Thymus (tissue), 11 donors: Measurements from ENCODE around the gene CALHM3. TPM values are rescaled to one million over a fixed set of nuclear protein-coding genes. Genes with fewer than 3 reads are reported as not detected.

ENCODE experiments used
- DNase-seq, 9 donors: peaks; one replicate each; pipeline ENCODE4 v3.0.0-alpha.2; 2013; ENCODE audit warnings: low spot score in 9 of 9, low read depth in 6 of 9, missing footprints in 1 of 9
- H3K27ac ChIP-seq, 2 donors: one replicate each; pipeline ENCODE4 v1.5.1; 2013; ENCODE audit warnings: control low read depth in 1 of 2, low read depth in 1 of 2, low read length in 1 of 2, mild to moderate bottlenecking in 1 of 2, moderate library complexity in 1 of 2
- H3K27me3 ChIP-seq, 2 donors: one replicate each; pipeline ENCODE4 v1.5.1; 2013; ENCODE audit warnings: low read length in 1 of 2; ENCODE audit not compliant: control insufficient read depth in 2 of 2, insufficient read depth in 1 of 2
- H3K36me3 ChIP-seq, 2 donors: one replicate each; pipeline ENCODE4 v1.5.1; 2013; ENCODE audit warnings: low read length in 1 of 2, mild to moderate bottlenecking in 1 of 2, moderate library complexity in 1 of 2; ENCODE audit not compliant: control insufficient read depth in 2 of 2, insufficient read depth in 2 of 2
- H3K4me1 ChIP-seq, 2 donors: one replicate each; pipeline ENCODE4 v1.5.1; 2013; ENCODE audit warnings: low read length in 2 of 2; ENCODE audit not compliant: control insufficient read depth in 2 of 2, insufficient read depth in 2 of 2
- H3K4me3 ChIP-seq, 2 donors: one replicate each; pipeline ENCODE4 v1.5.1; 2013; ENCODE audit warnings: low read length in 2 of 2, control low read depth in 1 of 2, mild to moderate bottlenecking in 1 of 2
- H3K9me3 ChIP-seq, 2 donors: one replicate each; pipeline ENCODE4 v1.5.1; 2013; ENCODE audit warnings: low read length in 1 of 2, mild to moderate bottlenecking in 1 of 2; ENCODE audit not compliant: control insufficient read depth in 2 of 2, insufficient read depth in 1 of 2
- WGBS: extraction: QIAGEN DNeasy Blood & Tissue Kit; methylation state at CpG from one replicate; pipeline ENCODE4 v1.1.7; 2013; 5-methylcytosine and 5-hydroxymethylcytosine counted together
- polyA plus RNA-seq: library from polyadenylated mRNA; stranded (reverse); fragments of 200-250 nt; gene quantifications from one replicate; pipeline ENCODE4 v1.2.3, GENCODE V29; 2013
- total RNA-seq: library from RNA; stranded (reverse); fragments of 120-200 nt; gene quantifications from one replicate; pipeline ENCODE4 v1.2.4, GENCODE V29; 2013
- donor health status: healthy.

Gene CALHM3
- total and polyA plus RNA-seq, 2 donors, result 0.09 to 0.32 TPM

DNA sequence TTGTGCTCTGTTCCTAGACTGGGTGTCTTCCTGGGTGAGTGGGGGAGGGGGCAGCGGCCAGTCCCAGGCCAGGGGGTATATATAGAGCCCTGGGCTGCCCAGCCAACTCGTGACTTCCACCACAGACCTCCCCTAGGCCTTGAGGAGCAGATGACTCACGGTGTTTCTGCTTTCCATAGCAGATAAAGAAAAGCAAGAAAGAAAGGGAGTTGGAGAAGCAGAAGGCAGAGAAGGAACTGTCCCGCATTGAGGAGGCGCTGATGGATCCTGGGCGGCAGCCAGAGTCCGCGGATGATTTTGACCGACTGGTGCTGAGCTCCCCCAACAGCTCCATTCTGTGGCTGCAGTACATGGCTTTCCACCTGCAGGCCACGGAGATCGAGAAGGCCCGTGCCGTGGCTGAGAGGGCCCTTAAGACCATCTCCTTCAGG, 37.0 kb downstream of the CALHM3 start:
- H3K4me3 ChIP-seq, result no peak overlapping the region
- no peak overlapping the region for H3K27ac ChIP-seq
- H3K4me1 ChIP-seq, result no peaks in the 10 kb centered on the region
- DNase-seq, result no peak
- H3K36me3 ChIP-seq, result peaks cover 87 to 89% of the 10 kb centered on the region in 2 donors
- 98% methylated on average over 13 of the region's 13 CpGs for WGBS
- no peaks in the 10 kb centered on the region for H3K27me3 ChIP-seq
- no peaks in the 10 kb centered on the region for H3K9me3 ChIP-seq

DNA sequence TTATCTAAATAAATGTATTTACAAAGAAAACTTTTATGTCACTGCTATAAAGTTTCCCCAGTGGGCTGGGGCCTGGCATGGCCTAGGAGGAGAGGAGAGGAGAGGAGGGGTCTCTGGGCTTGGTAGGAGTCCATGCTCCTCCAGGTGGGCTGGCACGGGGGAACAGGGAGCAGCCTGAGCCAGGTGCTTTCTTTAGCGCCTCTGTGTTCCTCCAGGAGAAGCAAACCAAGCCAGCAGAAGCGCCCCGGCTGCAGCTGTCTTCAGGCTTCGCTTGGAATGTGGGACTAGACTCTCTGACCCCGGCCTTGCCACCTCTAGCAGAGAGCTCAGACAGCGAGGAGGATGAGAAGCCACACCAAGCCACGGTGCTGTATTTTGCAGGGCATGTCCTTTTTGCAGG, 37.4 kb downstream of the CALHM3 start:
- Histone ChIP-seq H3K4me1 (no peaks in the 10 kb centered on the region), H3K36me3 (peaks cover 87 to 91% of the 10 kb centered on the region in 2 donors), H3K27ac (no peak overlapping the region), H3K9me3 (no peaks in the 10 kb centered on the region), H3K4me3 (no peak overlapping the region), H3K27me3 (no peaks in the 10 kb centered on the region)
- DNase-seq, result no peak
- 82% methylated on average over 8 of the region's 8 CpGs for WGBS

DNA sequence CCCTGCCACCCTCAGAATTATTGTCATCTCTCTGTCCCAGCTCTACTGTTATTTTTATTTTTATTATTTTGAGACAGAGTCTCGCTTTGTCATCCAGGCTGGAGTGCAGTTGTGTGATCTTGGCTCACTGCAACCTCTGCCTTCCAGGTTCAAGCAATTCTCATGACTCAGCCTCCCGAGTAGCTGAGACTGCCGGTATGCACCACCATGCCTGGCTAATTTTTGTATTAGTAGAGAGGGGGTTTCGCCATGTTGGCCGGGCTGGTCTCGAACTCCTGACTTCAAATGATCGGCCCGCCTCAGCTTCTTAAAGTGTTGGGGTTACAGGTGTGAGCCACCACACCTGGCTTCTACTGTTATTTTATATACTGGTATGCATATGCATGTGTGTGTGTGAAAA, 37.8 kb downstream of the CALHM3 start:
- DNase-seq, result no peak
- Histone ChIP-seq H3K36me3 (peaks cover 86 to 91% of the 10 kb centered on the region in 2 donors), H3K27ac (no peak overlapping the region), H3K4me1 (no peaks in the 10 kb centered on the region), H3K9me3 (no peaks in the 10 kb centered on the region), H3K4me3 (no peak overlapping the region), H3K27me3 (no peaks in the 10 kb centered on the region)
- WGBS, result 97% methylated on average over 8 of the region's 8 CpGs

DNA sequence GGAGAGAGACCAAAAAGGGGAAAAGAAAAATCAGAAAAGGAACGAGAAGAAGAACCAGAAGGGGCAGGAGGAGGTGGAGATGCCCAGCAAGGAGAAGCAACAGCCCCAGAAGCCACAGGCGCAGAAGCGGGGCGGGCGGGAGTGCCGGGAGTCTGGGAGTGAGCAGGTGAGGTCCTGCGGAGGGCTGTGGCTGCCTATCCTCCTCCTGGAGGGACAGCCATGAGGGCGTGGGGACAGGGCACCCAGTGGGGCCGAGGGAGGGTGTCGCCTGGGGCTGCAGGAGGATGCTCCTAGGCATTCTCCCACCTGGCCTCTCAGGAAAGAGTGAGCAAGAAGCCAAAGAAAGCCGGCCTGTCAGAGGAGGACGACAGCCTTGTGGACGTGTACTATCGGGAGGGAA, 38.6 kb downstream of the CALHM3 start:
- 95% methylated on average over 14 of the region's 14 CpGs for WGBS
- H3K4me3 ChIP-seq, result no peak overlapping the region
- no peaks in the 10 kb centered on the region for H3K9me3 ChIP-seq
- no peaks in the 10 kb centered on the region for H3K27me3 ChIP-seq
- no peaks in the 10 kb centered on the region for H3K4me1 ChIP-seq
- peaks cover 82 to 88% of the 10 kb centered on the region in 2 donors for H3K36me3 ChIP-seq
- no peak for DNase-seq
- no peak overlapping the region for H3K27ac ChIP-seq

DNA sequence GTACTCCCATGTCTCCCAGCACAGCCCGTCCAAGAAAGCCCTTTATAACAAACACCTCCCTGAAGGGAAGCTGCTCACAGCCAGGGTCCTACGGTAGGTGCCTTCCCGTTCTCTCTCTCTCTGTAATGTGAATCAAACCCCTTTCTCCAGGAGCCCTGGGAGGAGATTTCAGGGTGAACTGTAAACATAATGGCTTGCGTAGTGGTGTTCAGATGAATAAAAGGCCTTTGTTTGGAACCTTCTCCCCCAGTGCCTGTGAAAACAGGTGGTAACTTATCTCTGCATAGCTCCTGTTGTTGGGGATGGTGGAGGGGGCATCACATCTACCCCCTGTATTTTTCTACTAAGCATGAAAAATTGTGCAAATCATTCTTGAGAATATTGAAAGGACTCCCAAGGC, 39.3 kb downstream of the CALHM3 start:
- no peak for DNase-seq
- WGBS, result 99% methylated on average over 4 of the region's 4 CpGs
- Histone ChIP-seq H3K27ac (no peak overlapping the region), H3K9me3 (no peaks in the 10 kb centered on the region), H3K36me3 (peaks cover 78 to 85% of the 10 kb centered on the region in 2 donors), H3K4me3 (no peak overlapping the region), H3K4me1 (no peaks in the 10 kb centered on the region), H3K27me3 (no peaks in the 10 kb centered on the region)

DNA sequence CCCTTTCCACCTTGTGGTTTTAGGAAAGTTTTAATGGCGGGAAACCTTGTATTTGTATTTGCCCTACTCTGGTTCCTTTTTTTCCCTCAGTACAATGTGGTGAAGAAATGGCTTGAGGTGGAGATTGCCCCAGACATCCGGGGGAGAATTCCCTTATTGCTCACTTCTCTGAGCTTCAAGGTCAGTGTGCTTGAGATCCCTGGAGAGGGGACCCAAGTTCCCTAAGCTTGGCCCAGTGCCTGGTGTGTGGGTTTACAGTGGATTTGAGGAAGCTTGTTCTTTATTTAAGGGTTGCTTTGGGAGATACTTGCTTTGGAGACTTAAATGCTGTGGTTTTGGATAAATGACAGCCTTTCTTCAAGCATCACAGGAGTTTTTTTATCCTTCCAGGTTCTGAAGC, 45.2 kb downstream of the CALHM3 start:
- Histone ChIP-seq H3K36me3 (peaks cover 61 to 84% of the 10 kb centered on the region in 2 donors), H3K27ac (no peak overlapping the region), H3K27me3 (no peaks in the 10 kb centered on the region), H3K4me1 (peaks cover 0 to 3% of the 10 kb centered on the region in 2 donors), H3K9me3 (no peaks in the 10 kb centered on the region), H3K4me3 (no peak overlapping the region)
- no peak for DNase-seq
- WGBS, result 95% methylated on average over 2 of the region's 2 CpGs

DNA sequence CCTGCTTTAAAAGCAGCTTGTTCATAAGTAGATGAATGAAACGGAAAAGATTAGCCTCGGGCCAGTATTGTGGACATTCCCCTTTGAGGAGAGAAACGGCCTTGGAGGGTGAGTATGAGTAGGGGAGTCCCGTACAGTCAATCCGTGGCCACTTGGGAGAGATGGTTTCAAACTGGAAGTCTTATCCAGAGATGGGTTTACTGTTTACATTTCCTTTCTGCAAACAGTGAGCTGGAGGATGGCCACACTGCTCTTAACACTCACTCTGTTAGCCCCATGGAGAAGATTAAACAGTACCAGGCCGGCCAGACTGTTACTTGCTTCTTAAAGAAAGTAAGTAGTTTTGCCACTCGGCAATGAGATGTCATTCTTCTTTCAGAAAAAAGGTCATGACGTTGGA, 47.1 kb downstream of the CALHM3 start:
- Histone ChIP-seq H3K27me3 (no peaks in the 10 kb centered on the region), H3K9me3 (no peaks in the 10 kb centered on the region), H3K27ac (no peak overlapping the region), H3K36me3 (peaks cover 48 to 81% of the 10 kb centered on the region in 2 donors), H3K4me3 (no peak overlapping the region), H3K4me1 (peaks cover 0 to 3% of the 10 kb centered on the region in 2 donors)
- 85% methylated on average over 8 of the region's 8 CpGs for WGBS
- DNase-seq, result no peak

DNA sequence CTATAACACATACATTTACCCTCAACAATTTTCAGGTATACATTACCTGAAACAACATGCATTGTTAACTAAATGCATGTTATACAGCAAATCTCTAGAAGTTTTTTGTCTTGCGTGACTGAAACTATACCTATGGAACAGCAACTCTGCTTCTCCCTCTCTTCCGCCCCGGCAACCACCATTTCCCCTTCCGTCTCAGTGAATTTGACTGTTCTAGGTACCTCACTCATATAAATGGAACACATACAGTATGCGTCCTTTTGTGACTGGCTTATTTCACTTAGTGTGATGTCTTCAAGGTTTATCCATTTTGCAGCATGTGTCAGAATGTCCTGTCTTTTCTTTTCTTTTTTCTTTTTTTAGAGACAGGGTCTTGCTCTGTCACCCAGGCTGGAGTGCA, 49.4 kb downstream of the CALHM3 start:
- Histone ChIP-seq H3K27me3 (no peaks in the 10 kb centered on the region), H3K4me3 (no peak overlapping the region), H3K27ac (no peak overlapping the region), H3K4me1 (peaks cover 0 to 3% of the 10 kb centered on the region in 2 donors), H3K9me3 (no peaks in the 10 kb centered on the region), H3K36me3 (peaks cover 44 to 84% of the 10 kb centered on the region in 2 donors)
- WGBS, result 82% methylated on average over 5 of the region's 5 CpGs
- no peak for DNase-seq

DNA sequence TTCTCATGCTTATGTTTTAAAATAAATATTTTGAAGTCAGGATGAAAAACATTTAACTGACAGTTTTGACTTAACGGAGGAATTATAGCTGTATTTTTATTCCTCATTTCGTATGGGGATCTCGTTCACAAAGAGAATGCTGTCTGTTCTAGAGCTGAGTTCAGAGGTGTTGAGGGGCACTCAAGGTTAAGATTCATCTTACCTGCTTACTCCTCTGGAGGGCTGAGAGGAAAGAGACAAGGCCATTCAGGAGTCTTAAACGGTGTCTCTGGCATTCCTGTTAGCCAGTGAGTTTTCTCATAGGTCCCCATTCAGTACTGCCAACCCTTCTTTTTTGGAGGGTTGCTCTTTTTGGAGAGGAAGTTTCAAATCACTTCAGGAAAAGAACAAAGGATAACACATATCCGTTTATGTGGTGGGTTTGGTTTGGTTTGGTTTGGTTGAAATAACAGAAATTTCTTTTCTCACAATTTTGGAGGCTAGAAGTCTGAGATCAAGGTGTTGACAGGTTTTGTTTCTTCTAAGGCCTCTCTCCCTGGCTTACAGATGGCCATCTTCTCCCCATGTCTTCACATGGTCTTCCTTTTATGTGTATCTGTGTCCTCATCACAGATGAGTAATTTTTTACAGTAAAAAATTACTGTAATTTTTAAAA, 49.9 kb downstream of the CALHM3 start:
- H3K4me3 ChIP-seq, result no peak overlapping the region
- no peak overlapping the region for H3K27ac ChIP-seq
- no peaks in the 10 kb centered on the region for H3K9me3 ChIP-seq
- no peaks in the 10 kb centered on the region for H3K27me3 ChIP-seq
- peaks cover 0 to 3% of the 10 kb centered on the region in 2 donors for H3K4me1 ChIP-seq
- H3K36me3 ChIP-seq, result peaks cover 43 to 84% of the 10 kb centered on the region in 2 donors
- DNase-seq, result peak in 1 of 9 donors; percentile 33
- WGBS, result 50% methylated on average over 5 of the region's 5 CpGs
